ENCODE results near the gene ZNF813. TPM values are rescaled to one million over a fixed set of nuclear protein-coding genes. Genes with fewer than 3 reads are reported as not detected.
A peak's percentile ranks its signal among the peaks of the same experiment; 100 is the strongest.
"Not testable (repeated sequence)": the region's sequence is repeated elsewhere in the genome, so short reads cannot be mapped to it uniquely, and the experiment has no call there.

Gene ZNF813
- total RNA-seq, 1 experiment from 2014 or later: not detected

DNA sequence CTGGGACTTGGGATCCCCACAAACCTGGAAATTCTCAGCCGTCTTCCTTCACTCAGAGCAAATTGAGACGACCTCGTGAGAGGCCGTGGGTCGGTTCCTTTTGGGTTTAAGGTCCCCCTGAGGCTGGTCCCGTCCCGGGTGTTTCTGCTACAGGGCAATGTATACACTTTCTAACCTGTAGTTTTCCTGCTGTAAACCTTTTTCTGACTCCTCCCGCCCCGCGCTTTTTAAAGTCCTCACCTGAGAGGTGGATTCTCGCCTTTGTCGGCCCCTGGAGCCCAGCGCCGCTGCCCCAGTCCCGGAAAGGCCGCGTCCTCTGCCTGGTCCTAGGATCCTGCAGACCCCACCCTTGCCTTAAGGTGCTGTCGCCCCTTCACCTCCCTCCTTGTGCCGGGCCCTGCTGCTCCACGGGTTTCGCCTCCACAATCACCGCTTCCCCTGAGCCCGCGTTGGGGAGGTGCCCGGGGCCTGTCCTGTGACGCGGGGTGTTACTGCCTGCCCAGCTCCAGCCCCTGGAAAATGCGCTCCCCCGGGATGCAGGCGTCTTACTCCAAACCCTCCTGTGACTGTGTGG, 35.4 kb upstream of the ZNF813 start:
- DNase-seq (ENCODE audit: low read depth, low spot score) (no peak), ATAC-seq (peak; percentile 53)
- H3K9me2 ChIP-seq (ENCODE audit: insufficient read depth): no peaks in the 10 kb centered on the region
- no peak for TF ChIP-seq RAD21 (IDR thresholded peaks at IDR 0.05; ENCODE audit: low read depth)
- TF ChIP-seq, protein P1, sequence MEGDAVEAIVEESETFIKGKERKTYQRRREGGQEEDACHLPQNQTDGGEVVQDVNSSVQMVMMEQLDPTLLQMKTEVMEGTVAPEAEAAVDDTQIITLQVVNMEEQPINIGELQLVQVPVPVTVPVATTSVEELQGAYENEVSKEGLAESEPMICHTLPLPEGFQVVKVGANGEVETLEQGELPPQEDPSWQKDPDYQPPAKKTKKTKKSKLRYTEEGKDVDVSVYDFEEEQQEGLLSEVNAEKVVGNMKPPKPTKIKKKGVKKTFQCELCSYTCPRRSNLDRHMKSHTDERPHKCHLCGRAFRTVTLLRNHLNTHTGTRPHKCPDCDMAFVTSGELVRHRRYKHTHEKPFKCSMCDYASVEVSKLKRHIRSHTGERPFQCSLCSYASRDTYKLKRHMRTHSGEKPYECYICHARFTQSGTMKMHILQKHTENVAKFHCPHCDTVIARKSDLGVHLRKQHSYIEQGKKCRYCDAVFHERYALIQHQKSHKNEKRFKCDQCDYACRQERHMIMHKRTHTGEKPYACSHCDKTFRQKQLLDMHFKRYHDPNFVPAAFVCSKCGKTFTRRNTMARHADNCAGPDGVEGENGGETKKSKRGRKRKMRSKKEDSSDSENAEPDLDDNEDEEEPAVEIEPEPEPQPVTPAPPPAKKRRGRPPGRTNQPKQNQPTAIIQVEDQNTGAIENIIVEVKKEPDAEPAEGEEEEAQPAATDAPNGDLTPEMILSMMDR (IDR thresholded peaks at IDR 0.05 in 2 of 3, conservative IDR thresholded peaks at IDR 0.05 in 1 of 3; ENCODE audit: borderline replicate concordance in 1 of 3, insufficient read depth in 1 of 3, low read depth in 2 of 3, low read length in 2 of 3): no peak
- peak; percentile 51; the same call in 1 of the 2 replicates for TF ChIP-seq ZFX (IDR thresholded peaks at IDR 0.05)
- TF ChIP-seq EGR1 (IDR thresholded peaks at IDR 0.05; ENCODE audit: low read depth): no peak
- peak overlapping the region; percentile 74 to 86 for H3K4me3 ChIP-seq (replicated peaks in 1 of 2; ENCODE audit: low read depth in 1 of 2, low read length in 2 of 2)
- TSS peak; percentile 43 for BruUV-seq (replicated peaks)
- CTCF ChIA-PET: no interaction called here
- H4K20me1 ChIP-seq (ENCODE audit: insufficient read depth): no peaks in the 10 kb centered on the region
- POLR2A ChIA-PET: no interaction called here
- peaks cover 5 to 32% of the 10 kb centered on the region in 2 experiments; a peak in 3 of 4 replicates for H3K36me3 ChIP-seq (ENCODE audit: control insufficient read depth in 1 of 2, insufficient read depth in 2 of 2, low read length in 2 of 2)
- peak overlapping the region; percentile 74 for H3K27ac ChIP-seq (ENCODE audit: low read depth, low read length)
- intact Hi-C loops (cut with micrococcal nuclease): no loop called here
- H3K79me2 ChIP-seq (ENCODE audit: insufficient read depth, low read length): peaks cover 21% of the 10 kb centered on the region
- no peaks in the 10 kb centered on the region; a peak in 1 of 4 replicates for H3K9me3 ChIP-seq (ENCODE audit: control insufficient read depth in 1 of 2, insufficient read depth in 1 of 2, low read depth in 1 of 2, low read length in 2 of 2)
- H3K27me3 ChIP-seq (ENCODE audit: insufficient read depth, low read length): no peaks in the 10 kb centered on the region
- peaks cover 0 to 5% of the 10 kb centered on the region in 2 experiments; a peak in 3 of 4 replicates for H3K4me1 ChIP-seq (ENCODE audit: control insufficient read depth in 1 of 2, insufficient read depth in 2 of 2, low read length in 2 of 2)
- H3K9ac ChIP-seq (ENCODE audit: low read length): peak overlapping the region; percentile 82
- no peak overlapping the region for H2AFZ ChIP-seq (ENCODE audit: low read depth, low read length, poor library complexity, severe bottlenecking)
- peak overlapping the region; percentile 88 for H3K4me2 ChIP-seq (ENCODE audit: low read length)
- RAD21 ChIA-PET (ENCODE audit: low non-redundant PET in 1 of 2, low total read pairs in 2 of 2, uncharacterized antibody in 2 of 2, unreplicated experiment in 2 of 2): no interaction called here

DNA sequence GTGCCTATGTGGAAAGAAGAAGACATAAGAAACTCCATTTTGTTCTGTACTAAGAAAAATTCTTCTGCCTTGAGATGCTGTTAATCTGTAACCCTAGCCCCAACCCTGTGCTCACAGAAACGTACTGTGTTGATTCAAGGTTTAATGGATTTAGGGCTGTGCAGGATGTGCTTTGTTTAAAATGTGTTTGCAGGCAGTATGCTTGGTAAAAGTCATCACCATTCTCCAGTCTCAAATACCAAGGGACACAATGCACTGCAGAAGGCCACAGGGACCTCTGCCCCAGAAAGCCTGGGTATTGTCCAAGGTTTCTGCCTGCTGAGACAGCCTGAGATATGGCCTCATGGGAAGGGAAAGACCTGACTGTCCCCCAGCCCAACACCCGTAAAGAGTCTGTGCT, 23.7 kb upstream of the ZNF813 start:
- ATAC-seq; H3K9me2 ChIP-seq (ENCODE audit: insufficient read depth); H3K4me3 ChIP-seq (replicated peaks in 1 of 2; ENCODE audit: low read depth in 1 of 2, low read length in 2 of 2); H3K36me3 ChIP-seq (ENCODE audit: control insufficient read depth in 1 of 2, insufficient read depth in 2 of 2, low read length in 2 of 2); H3K9me3 ChIP-seq (ENCODE audit: control insufficient read depth in 1 of 2, insufficient read depth in 1 of 2, low read depth in 1 of 2, low read length in 2 of 2); DNase-seq (ENCODE audit: low read depth, low spot score); H3K4me2 ChIP-seq (ENCODE audit: low read length); CTCF ChIA-PET; H2AFZ ChIP-seq (ENCODE audit: low read depth, low read length, poor library complexity, severe bottlenecking); H3K79me2 ChIP-seq (ENCODE audit: insufficient read depth, low read length); BruUV-seq (replicated peaks); RAD21 ChIA-PET (ENCODE audit: low non-redundant PET in 1 of 2, low total read pairs in 2 of 2, uncharacterized antibody in 2 of 2, unreplicated experiment in 2 of 2); intact Hi-C loops (cut with micrococcal nuclease); POLR2A ChIA-PET; H3K9ac ChIP-seq (ENCODE audit: low read length); H3K27ac ChIP-seq (ENCODE audit: low read depth, low read length); H3K27me3 ChIP-seq (ENCODE audit: insufficient read depth, low read length); H4K20me1 ChIP-seq (ENCODE audit: insufficient read depth); H3K4me1 ChIP-seq (ENCODE audit: control insufficient read depth in 1 of 2, insufficient read depth in 2 of 2, low read length in 2 of 2): not testable (repeated sequence)

DNA sequence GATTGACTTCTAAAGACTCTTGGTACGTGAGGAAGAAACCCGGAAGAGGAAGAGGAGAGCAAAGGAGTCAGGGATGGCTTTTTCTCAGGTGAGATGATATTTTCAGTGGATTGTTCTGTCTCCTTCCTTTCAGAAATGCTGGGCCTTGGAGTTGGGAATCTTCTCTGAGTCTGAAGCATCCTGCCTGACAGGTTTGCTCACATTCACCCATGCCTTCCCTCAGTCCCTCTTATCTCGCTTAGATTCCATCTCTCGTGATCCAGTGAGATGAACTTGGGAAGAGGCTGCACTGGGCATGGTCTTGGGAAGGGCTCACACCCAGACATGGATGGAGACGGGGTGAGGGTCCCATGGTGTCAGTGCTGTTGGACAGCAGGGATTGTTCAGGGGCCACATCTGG, 20.3 kb upstream of the ZNF813 start:
- H3K79me2 ChIP-seq (ENCODE audit: insufficient read depth, low read length); ATAC-seq; H4K20me1 ChIP-seq (ENCODE audit: insufficient read depth); H3K27me3 ChIP-seq (ENCODE audit: insufficient read depth, low read length); CTCF ChIA-PET; H3K9ac ChIP-seq (ENCODE audit: low read length); H3K9me2 ChIP-seq (ENCODE audit: insufficient read depth); RAD21 ChIA-PET (ENCODE audit: low non-redundant PET in 1 of 2, low total read pairs in 2 of 2, uncharacterized antibody in 2 of 2, unreplicated experiment in 2 of 2); BruUV-seq (replicated peaks); intact Hi-C loops (cut with micrococcal nuclease); H3K27ac ChIP-seq (ENCODE audit: low read depth, low read length); H3K4me2 ChIP-seq (ENCODE audit: low read length); H3K4me1 ChIP-seq (ENCODE audit: control insufficient read depth in 1 of 2, insufficient read depth in 2 of 2, low read length in 2 of 2); H3K9me3 ChIP-seq (ENCODE audit: control insufficient read depth in 1 of 2, insufficient read depth in 1 of 2, low read depth in 1 of 2, low read length in 2 of 2); POLR2A ChIA-PET; H2AFZ ChIP-seq (ENCODE audit: low read depth, low read length, poor library complexity, severe bottlenecking); DNase-seq (ENCODE audit: low read depth, low spot score); H3K4me3 ChIP-seq (replicated peaks in 1 of 2; ENCODE audit: low read depth in 1 of 2, low read length in 2 of 2): not testable (repeated sequence)
- peaks cover 1 to 23% of the 10 kb centered on the region in 2 experiments for H3K36me3 ChIP-seq (ENCODE audit: control insufficient read depth in 1 of 2, insufficient read depth in 2 of 2, low read length in 2 of 2)
